Measurements from ENCODE around the gene CDC42EP4. TPM values are rescaled to one million over a fixed set of nuclear protein-coding genes. Genes with fewer than 3 reads are reported as not detected.

Gene CDC42EP4
- total and polyA plus RNA-seq, 7 donors, result 10.7 to 24.4 (median 18.3) TPM

DNA sequence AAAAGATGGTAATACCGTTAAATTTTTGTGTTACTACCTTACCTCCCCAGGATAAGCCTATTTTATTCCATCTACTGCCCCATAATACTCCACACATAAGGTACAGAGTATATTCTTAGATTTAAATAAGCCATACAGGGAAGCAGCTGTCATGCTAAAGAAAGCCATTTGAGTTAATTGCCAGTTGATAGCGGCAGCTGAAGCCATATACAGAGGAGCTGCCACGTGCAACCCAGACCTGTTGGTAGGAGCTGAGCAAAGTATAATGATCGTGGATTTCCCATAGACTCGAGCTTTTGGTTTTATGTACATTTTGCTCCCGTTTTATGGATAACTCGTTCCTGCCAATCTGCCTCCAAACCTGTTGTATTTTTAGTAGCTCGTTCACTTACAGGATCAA is 62.1 kb downstream of the CDC42EP4 start:
- no peak for ATAC-seq
- TF ChIP-seq CTCF (IDR thresholded peaks at IDR 0.05), result no peak
- no peaks in the 10 kb centered on the region for H3K9me3 ChIP-seq
- H3K4me1 ChIP-seq, result no peaks in the 10 kb centered on the region
- H3K36me3 ChIP-seq (ENCODE audit: insufficient read depth in 1 of 2, low read depth in 1 of 2), result peaks cover 2 to 42% of the 10 kb centered on the region in 2 donors
- intact Hi-C loops (cut with DNase I), result loop anchor here (5.0 to 10.0 kb wide), 2 partner anchors 522 to 525 kb away; no protein-coding TSS in a partner anchor
- H3K4me3 ChIP-seq, result no peak overlapping the region
- WGBS, 3 donors, result 66 to 81% (median 73%) methylated on average over 8 of the region's 8 CpGs
- H3K27me3 ChIP-seq (ENCODE audit: insufficient read depth in 3 of 3, low read length in 2 of 3), result no peaks in the 10 kb centered on the region
- H3K27ac ChIP-seq, result no peak overlapping the region
- no peak for DNase-seq

DNA sequence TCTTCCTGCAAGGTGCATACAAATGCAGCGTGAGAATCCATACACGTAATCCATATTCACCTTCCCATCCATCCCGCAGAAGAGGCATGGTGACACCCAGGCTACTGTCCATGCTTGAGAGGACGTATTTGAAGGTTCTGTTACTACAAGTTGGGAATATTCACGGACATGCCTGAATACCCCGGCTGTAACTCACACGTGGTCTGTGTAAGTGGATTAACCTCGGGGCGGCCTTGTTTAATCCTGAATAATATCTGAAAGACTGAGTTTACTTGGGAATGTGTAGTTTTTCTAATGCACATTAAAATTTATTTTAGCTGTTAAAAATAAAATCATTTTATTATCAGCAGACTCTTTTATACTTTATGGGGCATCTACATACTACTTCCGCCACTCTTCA is 63.3 kb downstream of the CDC42EP4 start:
- ATAC-seq (no peak), DNase-seq (no peak)
- intact Hi-C loops (cut with DNase I), result loop anchor here in 1 of 2 donors (5.0 kb wide), 1 partner anchor 521 kb away; no protein-coding TSS in a partner anchor
- no peak for TF ChIP-seq CTCF (IDR thresholded peaks at IDR 0.05)
- Histone ChIP-seq H3K27me3 (ENCODE audit: insufficient read depth in 3 of 3, low read length in 2 of 3) (no peaks in the 10 kb centered on the region), H3K4me3 (no peak overlapping the region), H3K36me3 (ENCODE audit: insufficient read depth in 1 of 2, low read depth in 1 of 2) (peaks cover 2 to 54% of the 10 kb centered on the region in 2 donors), H3K27ac (no peak overlapping the region), H3K9me3 (no peaks in the 10 kb centered on the region), H3K4me1 (no peaks in the 10 kb centered on the region)
- WGBS, 3 donors, result 81 to 91% (median 87%) methylated on average over 10 of the region's 10 CpGs

DNA sequence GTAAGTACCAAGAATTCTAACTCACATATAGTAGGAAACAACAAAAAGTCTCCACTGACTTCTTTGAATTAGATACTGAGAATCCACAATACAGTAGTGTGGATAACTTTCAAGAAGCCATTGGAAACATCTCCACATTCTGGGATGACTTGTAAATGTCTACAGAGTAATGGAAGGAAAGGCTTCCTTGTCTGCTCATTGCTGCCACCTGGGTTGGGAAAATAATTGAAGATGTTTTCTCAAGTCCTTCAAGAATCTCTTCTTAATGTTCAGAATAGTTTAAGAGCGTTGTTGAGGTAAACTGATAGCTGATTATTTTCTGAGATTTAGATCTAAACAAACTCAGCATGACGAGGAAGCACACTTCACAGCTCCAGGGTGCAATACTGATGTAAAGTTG is 64.1 kb downstream of the CDC42EP4 start:
- no peaks in the 10 kb centered on the region for H3K9me3 ChIP-seq
- WGBS, 3 donors, result 88 to 92% (median 90%) methylated on average over 2 of the region's 2 CpGs
- H3K36me3 ChIP-seq (ENCODE audit: insufficient read depth in 1 of 2, low read depth in 1 of 2), result peaks cover 2 to 62% of the 10 kb centered on the region in 2 donors
- H3K27ac ChIP-seq, result no peak overlapping the region
- no peak for DNase-seq
- intact Hi-C loops (cut with DNase I), result loop anchor here in 1 of 2 donors (5.0 kb wide), 1 partner anchor 520 kb away; no protein-coding TSS in a partner anchor
- H3K4me3 ChIP-seq, result no peak overlapping the region
- H3K4me1 ChIP-seq, result no peaks in the 10 kb centered on the region
- no peak for ATAC-seq
- H3K27me3 ChIP-seq (ENCODE audit: insufficient read depth in 3 of 3, low read length in 2 of 3), result no peaks in the 10 kb centered on the region
- TF ChIP-seq CTCF (IDR thresholded peaks at IDR 0.05), result peak; percentile 11

DNA sequence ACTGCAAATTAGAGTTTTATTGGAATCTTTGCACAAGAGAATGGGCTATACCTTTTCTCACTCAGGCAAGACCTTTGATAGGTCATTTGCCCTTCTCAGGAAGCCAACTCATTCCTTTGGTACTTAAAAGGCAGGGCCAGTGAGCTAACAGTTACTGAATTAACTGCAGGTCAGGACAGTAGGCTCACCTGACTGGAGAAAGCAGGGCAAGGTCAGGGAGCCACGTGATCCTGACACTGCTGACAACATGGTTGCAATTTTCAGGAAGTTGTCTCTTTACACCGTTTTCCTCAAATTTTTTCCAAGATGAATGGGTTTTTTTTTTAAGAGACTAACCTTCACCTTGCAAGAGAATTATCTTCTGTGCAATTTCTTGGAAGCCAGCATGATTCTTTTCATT is 71.2 kb downstream of the CDC42EP4 start:
- peak in 2 of 4 donors; percentile 57 to 61 for ATAC-seq
- WGBS, 3 donors, result 40 to 51% (median 44%) methylated on average over 2 of the region's 2 CpGs
- DNase-seq, result no peak
- no peak for TF ChIP-seq CTCF (IDR thresholded peaks at IDR 0.05)
- H3K9me3 ChIP-seq, result no peaks in the 10 kb centered on the region
- peaks cover 0 to 84% of the 10 kb centered on the region in 2 donors for H3K36me3 ChIP-seq (ENCODE audit: insufficient read depth in 1 of 2, low read depth in 1 of 2)
- no peak overlapping the region for H3K4me3 ChIP-seq
- no peak overlapping the region for H3K27ac ChIP-seq
- intact Hi-C loops (cut with DNase I), result no loop called here
- H3K4me1 ChIP-seq, result peaks cover 24% of the 10 kb centered on the region
- H3K27me3 ChIP-seq (ENCODE audit: insufficient read depth in 3 of 3, low read length in 2 of 3), result no peaks in the 10 kb centered on the region

DNA sequence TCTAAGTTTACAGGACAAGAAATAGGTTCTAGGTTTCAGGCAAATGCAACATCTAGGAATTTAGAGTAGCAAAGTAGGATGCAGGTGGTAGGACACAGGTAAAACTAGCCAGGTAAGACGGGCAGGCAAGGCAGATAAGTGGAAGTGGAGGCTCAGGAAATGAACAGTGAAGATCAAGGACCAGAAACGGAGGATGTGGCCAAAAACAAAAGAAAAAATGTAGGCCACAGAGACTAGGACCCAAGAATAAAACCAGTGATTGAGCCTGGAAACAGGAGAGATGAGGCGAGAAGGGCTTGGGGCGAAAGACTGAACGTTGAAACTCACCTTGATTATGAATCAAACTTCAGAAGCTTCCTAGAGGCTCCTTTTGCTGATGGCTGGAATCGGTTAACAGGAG is 74.1 kb downstream of the CDC42EP4 start:
- peaks cover 33% of the 10 kb centered on the region for H3K4me1 ChIP-seq
- WGBS, 3 donors, result 65 to 77% (median 69%) methylated on average over 6 of the region's 6 CpGs
- no peak for TF ChIP-seq CTCF (IDR thresholded peaks at IDR 0.05)
- intact Hi-C loops (cut with DNase I), result no loop called here
- H3K4me3 ChIP-seq, result peak overlapping the region; percentile 15
- H3K36me3 ChIP-seq (ENCODE audit: insufficient read depth in 1 of 2, low read depth in 1 of 2), result peaks cover 0 to 73% of the 10 kb centered on the region in 2 donors
- ATAC-seq (no peak), DNase-seq (no peak)
- H3K9me3 ChIP-seq, result no peaks in the 10 kb centered on the region
- no peak overlapping the region for H3K27ac ChIP-seq
- H3K27me3 ChIP-seq (ENCODE audit: insufficient read depth in 3 of 3, low read length in 2 of 3), result no peaks in the 10 kb centered on the region
